H7 (cell line): Measurements from ENCODE around the gene CEP72. TPM values are rescaled to one million over a fixed set of nuclear protein-coding genes. Genes with fewer than 3 reads are reported as not detected.
A peak's percentile ranks its signal among the peaks of the same experiment; 100 is the strongest.
"Not testable (repeated sequence)": the region's sequence is repeated elsewhere in the genome, so short reads cannot be mapped to it uniquely, and the experiment has no call there.

Experiments
- DNase-seq: peaks from one replicate; pipeline ENCODE4 v3.0.0; 2012
- H3K27me3 ChIP-seq: 2 replicates; pipeline ENCODE4 v1.6.0; 2011; ENCODE audit warnings: mild to moderate bottlenecking, low read length; ENCODE audit not compliant: control insufficient read depth, insufficient read depth
- H3K36me3 ChIP-seq: replicated peaks from 2 replicates; pipeline ENCODE4 v1.5.1; 2011; ENCODE audit warnings: low read length; ENCODE audit not compliant: control insufficient read depth, insufficient read depth
- H3K4me3 ChIP-seq: 2 replicates; pipeline ENCODE4 v1.5.1; 2011; ENCODE audit warnings: low read depth, mild to moderate bottlenecking, control low read depth, low read length, moderate library complexity; ENCODE audit not compliant: insufficient read depth
- total RNA-seq: library from RNA; depleted of rRNA; stranded (reverse); fragments of >200 nt; shearing (Covaris generic); gene quantifications from 2 replicates; pipeline ENCODE4 v1.2.3, GENCODE V29; 2014; rRNA removed

Gene CEP72
- total RNA-seq, 1 experiment from 2014 or later, result 12.6 TPM

DNA sequence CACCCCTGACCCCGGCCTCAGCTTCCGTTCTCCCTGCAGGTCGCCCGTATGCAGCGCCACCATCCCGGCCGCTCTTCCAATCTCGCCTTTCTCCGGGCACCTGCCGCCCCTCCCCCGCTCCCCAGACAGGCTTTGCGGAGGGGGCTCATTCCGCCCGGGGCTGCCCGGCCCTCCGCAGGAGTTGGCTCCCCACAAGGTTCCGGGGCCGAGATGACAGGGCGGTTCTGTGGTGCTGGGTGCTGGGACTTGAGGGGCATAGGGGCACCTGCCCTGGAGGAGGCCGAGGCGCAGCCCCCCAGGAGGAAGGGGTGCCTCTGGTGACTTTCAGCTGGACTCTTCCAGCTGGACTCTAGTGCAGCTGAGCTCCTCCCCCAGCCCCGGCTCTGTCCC, 81.9 kb downstream of the CEP72 start:
- H3K36me3 ChIP-seq, H3K4me3 ChIP-seq: not testable (repeated sequence)
- peak; percentile 38 for DNase-seq
- H3K27me3 ChIP-seq, result peaks cover 13% of the 10 kb centered on the region

GRCh38 chr5:695475-695874, 83.3 kb downstream of the CEP72 start:
- DNase-seq, H3K36me3 ChIP-seq, H3K4me3 ChIP-seq: not testable (repeated sequence)
- H3K27me3 ChIP-seq, result peaks cover 13% of the 10 kb centered on the region

- DNase-seq, result not testable (repeated sequence)
- peaks cover 13% of the 10 kb centered on the region for H3K27me3 ChIP-seq
These were observed 84.1 kb downstream of the CEP72 start for GRCh38 chr5:696191-696590.

GRCh38 chr5:696753-697702, 84.9 kb downstream of the CEP72 start:
- DNase-seq, result peak; percentile 6
- H3K36me3 ChIP-seq, H3K4me3 ChIP-seq: not testable (repeated sequence)
- peaks cover 13% of the 10 kb centered on the region for H3K27me3 ChIP-seq

More at GRCh38 chr5:696191-696590, 84.1 kb downstream of the CEP72 start:
- H3K4me3 ChIP-seq, H3K36me3 ChIP-seq: not testable (repeated sequence)

Other genes starting within 250 kb of the CEP72 start
- gene EXOC3, start 169.2 kb upstream of the CEP72 start, total RNA-seq, result 20.5 and 24.1 TPM in 2 replicates
- gene SLC9A3, start 87.9 kb upstream of the CEP72 start, total RNA-seq, result 1.8 and 3.3 TPM in 2 replicates
- gene TPPP, start 81.0 kb downstream of the CEP72 start, total RNA-seq, result 0.31 and 0.92 TPM in 2 replicates
- 0.07 and 0.33 TPM in 2 replicates for gene ZDHHC11B, start 172.4 kb downstream of the CEP72 start, total RNA-seq
- gene ZDHHC11, start 238.6 kb downstream of the CEP72 start, total RNA-seq, result 5.2 and 7.7 TPM in 2 replicates